22Rv1 (cell line): Measurements from ENCODE around the gene BST1.

Experiments used
- H3K27ac ChIP-seq: fragments of 450-650 bp; 2 replicates; pipeline ENCODE4 v1.5.1; 2017
- CTCF ChIP-seq: fragments of 450-650 bp; IDR thresholded peaks from 2 replicates; pipeline ENCODE4 v1.5.1; 2017; ENCODE audit warnings: mild to moderate bottlenecking
- ZFX ChIP-seq: fragments of 450-650 bp; IDR thresholded peaks from 2 replicates; pipeline ENCODE4 v1.6.1; 2017; ENCODE audit warnings: antibody characterized with exemption, borderline replicate concordance

BST1 gene

GRCh38 chr4:15746110-15746509 lies 43.2 kb downstream of the BST1 start:
- no peak for TF ChIP-seq CTCF
- no peak for TF ChIP-seq ZFX
- no peak overlapping the region for H3K27ac ChIP-seq

GRCh38 chr4:15749001-15749400 lies 46.1 kb downstream of the BST1 start:
- TF ChIP-seq CTCF (no peak), ZFX (no peak)
- H3K27ac ChIP-seq: no peak overlapping the region

DNA sequence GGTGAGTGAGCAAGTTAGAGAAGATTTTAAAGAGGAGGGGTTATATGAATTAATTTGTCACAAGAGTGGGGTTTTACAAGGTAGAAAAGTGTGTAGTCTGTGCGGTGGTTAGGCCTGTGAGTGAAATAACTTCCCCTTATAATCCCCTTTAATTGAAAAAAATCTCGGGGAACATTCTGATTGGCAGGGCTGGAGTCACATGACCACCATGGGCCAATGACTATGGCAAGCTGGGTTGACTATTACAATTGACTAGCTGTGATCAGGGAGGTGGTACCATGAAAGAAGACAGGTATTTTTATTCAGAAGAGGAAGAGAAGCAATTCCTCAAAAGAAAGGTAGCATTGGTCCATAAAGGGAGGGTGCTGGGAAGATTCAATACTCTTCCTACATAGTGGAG lies 48.3 kb downstream of the BST1 start:
- TF ChIP-seq ZFX (no peak), CTCF (no peak)
- no peak overlapping the region for H3K27ac ChIP-seq

- no peak overlapping the region for H3K27ac ChIP-seq
- no peak for TF ChIP-seq CTCF
- TF ChIP-seq ZFX: no peak
These were observed 50.2 kb downstream of the BST1 start for GRCh38 chr4:15753081-15753480.

- H3K27ac ChIP-seq: no peak overlapping the region
- TF ChIP-seq ZFX (no peak), CTCF (no peak)
These were observed 50.9 kb downstream of the BST1 start for GRCh38 chr4:15753786-15754185.

DNA sequence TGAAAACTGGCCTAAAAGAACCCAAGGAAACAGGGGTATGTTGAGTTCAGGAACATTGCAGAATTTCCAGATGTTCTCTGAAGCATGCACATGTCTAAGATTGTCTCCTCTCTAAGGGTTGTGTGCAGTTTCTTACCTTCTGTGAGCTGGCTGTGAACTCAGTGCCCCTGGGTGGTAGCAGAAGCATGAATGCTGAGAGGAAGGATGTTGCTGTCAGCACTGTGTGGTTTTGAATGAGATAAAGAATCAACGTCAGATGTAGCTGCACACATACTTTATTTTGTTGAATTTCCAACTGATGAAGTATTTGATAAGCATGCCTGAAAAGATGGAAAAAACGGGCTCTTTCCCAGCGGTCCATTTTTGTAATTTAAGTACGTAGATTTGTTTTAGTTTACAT lies 51.5 kb downstream of the BST1 start:
- no peak for TF ChIP-seq CTCF
- no peak for TF ChIP-seq ZFX

DNA sequence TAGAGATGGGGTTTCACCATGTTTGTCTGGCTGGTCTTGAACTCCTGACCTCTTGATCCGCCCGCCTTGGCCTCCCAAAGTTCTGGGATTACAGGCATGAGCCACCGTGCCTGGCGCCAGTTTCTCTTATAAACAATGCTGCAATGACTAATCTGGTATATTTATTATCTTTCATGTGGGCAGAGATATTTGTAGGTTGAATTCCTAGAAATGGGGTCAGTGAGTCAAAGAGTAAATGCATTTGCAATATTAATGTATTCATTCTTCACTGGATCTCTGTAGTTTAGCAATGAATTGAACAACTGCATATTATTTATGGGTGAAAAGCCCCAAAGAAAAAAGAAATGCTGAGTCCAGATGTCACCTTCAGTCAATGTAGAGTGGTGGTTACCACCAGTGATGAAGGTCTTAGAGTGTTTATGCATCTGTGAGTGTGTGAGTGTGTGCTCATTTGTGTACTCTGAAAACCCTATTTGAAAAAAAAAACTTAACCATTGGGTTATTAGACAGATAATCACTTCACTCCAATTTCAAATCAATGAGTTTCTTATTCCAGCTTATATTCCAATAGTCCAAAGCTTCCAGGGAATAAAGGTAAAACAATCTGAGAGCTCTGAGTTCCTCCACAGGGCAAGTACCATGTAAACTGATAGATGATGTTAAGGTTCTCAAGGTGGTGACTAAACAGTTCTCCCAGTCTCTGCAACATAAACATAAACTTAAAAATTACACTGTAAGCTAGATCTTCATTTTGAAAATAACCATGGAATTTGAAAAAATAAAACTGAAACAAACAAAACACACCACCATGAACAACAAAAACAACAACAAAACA lies 52.7 kb downstream of the BST1 start:
- no peak overlapping the region for H3K27ac ChIP-seq
- TF ChIP-seq CTCF (no peak), ZFX (no peak)

More for the DNA sequence above, 51.5 kb downstream of the BST1 start:
- H3K27ac ChIP-seq: no peak overlapping the region
